HAP-1 (cell line): ENCODE measurements around the gene WASL.
"Not testable (repeated sequence)": the region's sequence is repeated elsewhere in the genome, so short reads cannot be mapped to it uniquely, and the experiment has no call there.

ENCODE experiments used
- DNase-seq, 2 experiments: peaks; one replicate each; pipeline ENCODE4 v3.0.0-alpha.2; 2016 to 2020; ENCODE audit warnings: low spot score in 2 of 2
- H3K27me3 ChIP-seq: fragments of 250-450 bp; sonication (Bioruptor Pico); 2 replicates; pipeline ENCODE4 v1.5.1; 2020; ENCODE audit warnings: low read depth, mild to moderate bottlenecking, moderate library complexity
- H3K36me3 ChIP-seq: fragments of 250-450 bp; sonication (Bioruptor Pico); replicated peaks from 2 replicates; pipeline ENCODE4 v1.5.1; 2020; ENCODE audit warnings: mild to moderate bottlenecking
- H3K4me1 ChIP-seq: fragments of 250-450 bp; sonication (Bioruptor Pico); 2 replicates; pipeline ENCODE4 v1.5.1; 2020; ENCODE audit warnings: mild to moderate bottlenecking
- H3K4me3 ChIP-seq: fragments of 250-450 bp; sonication (Bioruptor Pico); 2 replicates; pipeline ENCODE4 v1.5.1; 2020; ENCODE audit warnings: mild to moderate bottlenecking, moderate library complexity
- H3K9me3 ChIP-seq: fragments of 250-450 bp; sonication (Bioruptor Pico); 2 replicates; pipeline ENCODE4 v1.5.1; 2020; ENCODE audit warnings: mild to moderate bottlenecking, moderate library complexity
- in situ Hi-C: fragments of 300-500 bp; cut with MboI; formaldehyde crosslinking; loops from 3 replicates; pipeline ENCODE4 v1.14.3; 2020; ENCODE audit warnings: low sequenced_read_pairs, inconsistent platforms, mixed read lengths

The WASL gene

GRCh38 chr7:123782071-123782798 is 33.4 kb upstream of the WASL start:
- no peaks in the 10 kb centered on the region for H3K9me3 ChIP-seq
- peaks cover 26% of the 10 kb centered on the region for H3K4me1 ChIP-seq
- H3K36me3 ChIP-seq = no peaks in the 10 kb centered on the region
- no peak overlapping the region for H3K4me3 ChIP-seq
- no peak for DNase-seq
- H3K27me3 ChIP-seq = no peaks in the 10 kb centered on the region
- in situ Hi-C loops = no loop called here

GRCh38 chr7:123780472-123780871 is 31.7 kb upstream of the WASL start:
- DNase-seq, H3K4me3 ChIP-seq, in situ Hi-C loops, H3K9me3 ChIP-seq, H3K36me3 ChIP-seq, H3K27me3 ChIP-seq: not testable (repeated sequence)
- peaks cover 26% of the 10 kb centered on the region for H3K4me1 ChIP-seq

GRCh38 chr7:123774496-123774895 is 25.7 kb upstream of the WASL start:
- in situ Hi-C loops = no loop called here
- Histone ChIP-seq H3K4me1 (peaks cover 19% of the 10 kb centered on the region), H3K9me3 (no peaks in the 10 kb centered on the region), H3K36me3 (no peaks in the 10 kb centered on the region), H3K27me3 (no peaks in the 10 kb centered on the region), H3K4me3 (no peak overlapping the region)
- no peak for DNase-seq

GRCh38 chr7:123773481-123773880 is 24.7 kb upstream of the WASL start:
- Histone ChIP-seq H3K4me3 (no peak overlapping the region), H3K27me3 (no peaks in the 10 kb centered on the region), H3K9me3 (no peaks in the 10 kb centered on the region), H3K36me3 (no peaks in the 10 kb centered on the region), H3K4me1 (peaks cover 21% of the 10 kb centered on the region)
- in situ Hi-C loops = no loop called here
- DNase-seq = no peak

GRCh38 chr7:123772652-123773051 is 23.8 kb upstream of the WASL start:
- in situ Hi-C loops = no loop called here
- Histone ChIP-seq H3K9me3 (no peaks in the 10 kb centered on the region), H3K36me3 (no peaks in the 10 kb centered on the region), H3K27me3 (no peaks in the 10 kb centered on the region), H3K4me3 (no peak overlapping the region), H3K4me1 (peaks cover 23% of the 10 kb centered on the region)
- no peak for DNase-seq

- Histone ChIP-seq H3K36me3 (no peaks in the 10 kb centered on the region), H3K27me3 (no peaks in the 10 kb centered on the region), H3K4me3 (no peak overlapping the region), H3K9me3 (no peaks in the 10 kb centered on the region), H3K4me1 (peaks cover 25% of the 10 kb centered on the region)
- no peak for DNase-seq
- in situ Hi-C loops = no loop called here
Measured at GRCh38 chr7:123771846-123772245, 23.0 kb upstream of the WASL start.

GRCh38 chr7:123771256-123771655 is 22.5 kb upstream of the WASL start:
- DNase-seq = no peak
- in situ Hi-C loops = no loop called here
- Histone ChIP-seq H3K4me1 (peaks cover 28% of the 10 kb centered on the region), H3K9me3 (no peaks in the 10 kb centered on the region), H3K4me3 (no peak overlapping the region), H3K27me3 (no peaks in the 10 kb centered on the region), H3K36me3 (no peaks in the 10 kb centered on the region)

GRCh38 chr7:123770378-123770777 is 21.6 kb upstream of the WASL start:
- DNase-seq = no peak
- H3K9me3 ChIP-seq = no peaks in the 10 kb centered on the region
- H3K36me3 ChIP-seq = no peaks in the 10 kb centered on the region
- peaks cover 37% of the 10 kb centered on the region for H3K4me1 ChIP-seq
- no peaks in the 10 kb centered on the region for H3K27me3 ChIP-seq
- H3K4me3 ChIP-seq = no peak overlapping the region
- in situ Hi-C loops = no loop called here

- H3K27me3 ChIP-seq = no peaks in the 10 kb centered on the region
- no peaks in the 10 kb centered on the region for H3K9me3 ChIP-seq
- peak in 1 of 2 experiments; percentile 32 for DNase-seq
- in situ Hi-C loops = no loop called here
- H3K4me1 ChIP-seq = peaks cover 40% of the 10 kb centered on the region
- no peak overlapping the region for H3K4me3 ChIP-seq
- no peaks in the 10 kb centered on the region for H3K36me3 ChIP-seq
Measured at GRCh38 chr7:123769371-123769770, 20.6 kb upstream of the WASL start.

GRCh38 chr7:123768493-123768892 is 19.7 kb upstream of the WASL start:
- in situ Hi-C loops = no loop called here

GRCh38 chr7:123763191-123763661 is 14.4 kb upstream of the WASL start:
- in situ Hi-C loops = no loop called here
- H3K36me3 ChIP-seq = no peaks in the 10 kb centered on the region

More at GRCh38 chr7:123768493-123768892, 19.7 kb upstream of the WASL start:
- Histone ChIP-seq H3K27me3 (no peaks in the 10 kb centered on the region), H3K36me3 (no peaks in the 10 kb centered on the region), H3K4me1 (peaks cover 32% of the 10 kb centered on the region), H3K9me3 (no peaks in the 10 kb centered on the region), H3K4me3 (no peak overlapping the region)
- no peak for DNase-seq

GRCh38 chr7:123761729-123762128 is 12.9 kb upstream of the WASL start:
- DNase-seq = no peak
- in situ Hi-C loops = no loop called here
- no peak overlapping the region for H3K4me3 ChIP-seq
- no peaks in the 10 kb centered on the region for H3K27me3 ChIP-seq
- H3K4me1 ChIP-seq = peaks cover 16% of the 10 kb centered on the region
- H3K9me3 ChIP-seq = no peaks in the 10 kb centered on the region
- H3K36me3 ChIP-seq = no peaks in the 10 kb centered on the region

More at GRCh38 chr7:123763191-123763661, 14.4 kb upstream of the WASL start:
- Histone ChIP-seq H3K4me3 (no peak overlapping the region), H3K9me3 (no peaks in the 10 kb centered on the region), H3K27me3 (no peaks in the 10 kb centered on the region), H3K4me1 (peaks cover 20% of the 10 kb centered on the region)
- no peak for DNase-seq

GRCh38 chr7:123757095-123757494 is 8.3 kb upstream of the WASL start:
- no peaks in the 10 kb centered on the region for H3K27me3 ChIP-seq
- H3K4me1 ChIP-seq = peaks cover 22% of the 10 kb centered on the region
- no peak overlapping the region for H3K4me3 ChIP-seq
- in situ Hi-C loops = no loop called here
- no peaks in the 10 kb centered on the region for H3K9me3 ChIP-seq
- no peak for DNase-seq
- no peaks in the 10 kb centered on the region for H3K36me3 ChIP-seq

GRCh38 chr7:123755338-123755737 is 6.5 kb upstream of the WASL start:
- Histone ChIP-seq H3K27me3 (no peaks in the 10 kb centered on the region), H3K4me1 (peaks cover 29% of the 10 kb centered on the region), H3K9me3 (no peaks in the 10 kb centered on the region), H3K4me3 (no peak overlapping the region), H3K36me3 (no peaks in the 10 kb centered on the region)
- in situ Hi-C loops = no loop called here
- DNase-seq = no peak
